SK-N-SH (cell line): ENCODE data around the gene CHD8. TPM values are rescaled to one million over a fixed set of nuclear protein-coding genes. Genes with fewer than 3 reads are reported as not detected.

Experiments
- CTCF ChIA-PET: fragments of 300-600, 350-600 bp; formaldehyde crosslinking; extraction: SDS; loops from one replicate; lab custom pipeline; 2021; lab: Yijun Ruan, JAX
- POLR2A ChIA-PET: fragments of 350-600 bp; sonication (Branson Sonifier 250); formaldehyde crosslinking; extraction: SDS; loops from one replicate; lab custom pipeline; 2020; ENCODE audit warnings: antibody characterized with exemption, inconsistent platforms; lab: Yijun Ruan, JAX
- DNase-seq: peaks from one replicate; pipeline ENCODE4 v3.0.0; 2012
- H2AFZ ChIP-seq: fragments of 200-600 bp; sonication (generic); 2 replicates; pipeline ENCODE4 v1.8.1; 2016; ENCODE audit warnings: antibody characterized with exemption, mild to moderate bottlenecking, low read depth
- H3F3A ChIP-seq: fragments of 200-600 bp; sonication (generic); replicated peaks from 2 replicates; pipeline ENCODE3; 2016; ENCODE audit warnings: antibody characterized with exemption, mild to moderate bottlenecking; ENCODE audit not compliant: insufficient read depth
- H3K27ac ChIP-seq, 2 experiments: fragments of 200-500 bp in 1 of 2; fragments of 200-600 bp in 1 of 2; sonication (Bioruptor generic) in 1 of 2; sonication (generic), shearing (Covaris generic) in 1 of 2; 2 replicates each; pipeline versions ENCODE4 v1.5.1 to v1.6.1; 2014 to 2016; ENCODE audit warnings: low read depth in 2 of 2, inconsistent platforms in 1 of 2, low read length in 1 of 2, mild to moderate bottlenecking in 1 of 2, mixed read lengths in 1 of 2
- H3K27me3 ChIP-seq: fragments of 200-600 bp; sonication (generic), shearing (Covaris generic); 2 replicates; pipeline ENCODE4 v1.6.1; 2016; ENCODE audit warnings: mixed run types; ENCODE audit not compliant: insufficient read depth
- H3K36me3 ChIP-seq, 2 experiments: fragments of 200-500 bp in 1 of 2; fragments of 200-600 bp in 1 of 2; sonication (Bioruptor generic) in 1 of 2; sonication (generic) in 1 of 2; replicated peaks in 1 of 2; 2 replicates each; pipeline versions ENCODE3 to v1.5.1; 2014 to 2016; ENCODE audit warnings: low read length in 1 of 2, mild to moderate bottlenecking in 1 of 2; ENCODE audit not compliant: insufficient read depth in 2 of 2, control insufficient read depth in 1 of 2
- H3K4me1 ChIP-seq, 2 experiments: fragments of 200-500 bp in 1 of 2; fragments of 200-600 bp in 1 of 2; sonication (Bioruptor generic) in 1 of 2; sonication (generic), shearing (Covaris generic) in 1 of 2; 2 replicates each; pipeline versions ENCODE4 v1.5.1 to v1.6.1; 2014 to 2016; ENCODE audit warnings: low read depth in 1 of 2, low read length in 1 of 2, mixed run types in 1 of 2; ENCODE audit not compliant: insufficient read depth in 2 of 2, control insufficient read depth in 1 of 2
- H3K4me2 ChIP-seq: fragments of 200-600 bp; sonication (generic), shearing (Covaris generic); 2 replicates; pipeline ENCODE4 v1.6.1; 2017; ENCODE audit warnings: mixed run types
- H3K4me3 ChIP-seq, 2 experiments: fragments of 200-500 bp in 1 of 2; fragments of 200-600 bp in 1 of 2; sonication (Bioruptor generic) in 1 of 2; sonication (generic), shearing (Covaris generic) in 1 of 2; 2 replicates each; pipeline versions ENCODE4 v1.5.1 to v1.8.1; 2014 to 2016; ENCODE audit warnings: low read depth in 2 of 2, inconsistent platforms in 1 of 2, low read length in 1 of 2, mild to moderate bottlenecking in 1 of 2, mixed read lengths in 1 of 2, moderate library complexity in 1 of 2
- H3K79me2 ChIP-seq: fragments of 200-600 bp; sonication (generic); 2 replicates; pipeline ENCODE4 v1.8.1; 2017; ENCODE audit warnings: mild to moderate bottlenecking; ENCODE audit not compliant: insufficient read depth
- H3K9ac ChIP-seq: fragments of 200-600 bp; sonication (generic); 2 replicates; pipeline ENCODE4 v1.6.1; 2017; ENCODE audit warnings: mixed run types
- H3K9me2 ChIP-seq: fragments of 200-600 bp; sonication (generic); 2 replicates; pipeline ENCODE4 v1.6.1; 2017; ENCODE audit warnings: mixed run types
- H3K9me3 ChIP-seq: fragments of 200-600 bp; sonication (generic); 2 replicates; pipeline ENCODE4 v1.6.1; 2017; ENCODE audit warnings: mixed run types, mild to moderate bottlenecking, moderate library complexity
- H4K20me1 ChIP-seq: fragments of 200-600 bp; sonication (generic); 2 replicates; pipeline ENCODE4 v1.6.1; 2017; ENCODE audit warnings: mild to moderate bottlenecking, mixed run types; ENCODE audit not compliant: insufficient read depth
- EP300 ChIP-seq, 2 experiments: IDR thresholded peaks; 2 replicates each; pipeline versions ENCODE4 v1.4.0 to v1.6.1; 2012; ENCODE audit warnings: borderline replicate concordance in 1 of 2, low read depth in 1 of 2, low read length in 1 of 2
- EZH2phosphoT487 ChIP-seq: fragments of 200-600 bp; sonication (generic); IDR thresholded peaks from 2 replicates; pipeline ENCODE4 v1.6.1; 2017; ENCODE audit warnings: low read depth, mixed run types, mild to moderate bottlenecking, antibody characterized with exemption, moderate library complexity, borderline replicate concordance
- FOSL2 ChIP-seq: IDR thresholded peaks from 2 replicates; pipeline ENCODE4 v1.4.0; 2012; ENCODE audit warnings: low read depth, mild to moderate bottlenecking, moderate library complexity, borderline replicate concordance
- FOXJ3 ChIP-seq: sonication (generic); formaldehyde crosslinking; IDR thresholded peaks from 2 replicates; pipeline ENCODE4 v1.5.1; 2020; ENCODE audit warnings: mild to moderate bottlenecking, missing genetic modification reagents
- FOXM1 ChIP-seq: IDR thresholded peaks from 2 replicates; pipeline ENCODE4 v1.4.0; 2012; ENCODE audit warnings: low read depth, mild to moderate bottlenecking
- GABPA ChIP-seq: IDR thresholded peaks from 2 replicates; pipeline ENCODE4 v1.4.0; 2012; ENCODE audit warnings: low read depth, mild to moderate bottlenecking
- JUND ChIP-seq: IDR thresholded peaks from 2 replicates; pipeline ENCODE4 v1.4.0; 2012
- MEF2A ChIP-seq: IDR thresholded peaks from 2 replicates; pipeline ENCODE4 v1.4.0; 2012; ENCODE audit warnings: low read depth, borderline replicate concordance
- NFIC ChIP-seq: IDR thresholded peaks from 2 replicates; pipeline ENCODE4 v1.4.0; 2012; ENCODE audit warnings: borderline replicate concordance
- NRF1 ChIP-seq: IDR thresholded peaks from 2 replicates; pipeline ENCODE4 v1.6.1; 2012; ENCODE audit warnings: low read depth, mild to moderate bottlenecking, low read length
- RCOR1 ChIP-seq: fragments of 150-350 bp; IDR thresholded peaks from 2 replicates; pipeline ENCODE4 v1.6.1; 2017; ENCODE audit warnings: antibody characterized with exemption, low read length
- RXRA ChIP-seq: IDR thresholded peaks from 2 replicates; pipeline ENCODE4 v1.4.0; 2012; ENCODE audit warnings: low read depth, mild to moderate bottlenecking, borderline replicate concordance
- TAF1 ChIP-seq: IDR thresholded peaks from 2 replicates; pipeline ENCODE4 v1.6.1; 2012; ENCODE audit warnings: low read depth, mild to moderate bottlenecking, low read length, moderate library complexity, borderline replicate concordance
- TEAD4 ChIP-seq: IDR thresholded peaks from 2 replicates; pipeline ENCODE4 v1.4.0; 2012; ENCODE audit warnings: mild to moderate bottlenecking, borderline replicate concordance; ENCODE audit not compliant: insufficient read depth
- YY1 ChIP-seq: IDR thresholded peaks from 2 replicates; pipeline ENCODE4 v1.4.0; 2012; ENCODE audit warnings: low read depth, mild to moderate bottlenecking
- WGBS: methylation state at CpG from one replicate; pipeline ENCODE4 v1.1.6; 2017; ENCODE audit warnings: low lambda C conversion rate; 5-methylcytosine and 5-hydroxymethylcytosine counted together
- polyA plus RNA-seq, 3 experiments: library from polyadenylated mRNA; depleted of rRNA; stranded (reverse); fragments of >200 nt; gene quantifications; 2 replicates each; pipeline ENCODE4 v1.2.3, GENCODE V29; 2012
- TF ChIP-seq, protein P1 (sequence below): IDR thresholded peaks from 2 replicates; pipeline ENCODE4 v1.6.1; 2012; ENCODE audit warnings: mild to moderate bottlenecking, low read depth, low read length, moderate library complexity
- TF ChIP-seq, protein P2 (sequence below): IDR thresholded peaks from 2 replicates; pipeline ENCODE4 v1.4.0; 2012; ENCODE audit warnings: low read depth, borderline replicate concordance

CHD8 gene
- polyA plus RNA-seq, 1 of the 3 experiments (the other 2 are of a cell fraction) = 25.3 TPM

DNA sequence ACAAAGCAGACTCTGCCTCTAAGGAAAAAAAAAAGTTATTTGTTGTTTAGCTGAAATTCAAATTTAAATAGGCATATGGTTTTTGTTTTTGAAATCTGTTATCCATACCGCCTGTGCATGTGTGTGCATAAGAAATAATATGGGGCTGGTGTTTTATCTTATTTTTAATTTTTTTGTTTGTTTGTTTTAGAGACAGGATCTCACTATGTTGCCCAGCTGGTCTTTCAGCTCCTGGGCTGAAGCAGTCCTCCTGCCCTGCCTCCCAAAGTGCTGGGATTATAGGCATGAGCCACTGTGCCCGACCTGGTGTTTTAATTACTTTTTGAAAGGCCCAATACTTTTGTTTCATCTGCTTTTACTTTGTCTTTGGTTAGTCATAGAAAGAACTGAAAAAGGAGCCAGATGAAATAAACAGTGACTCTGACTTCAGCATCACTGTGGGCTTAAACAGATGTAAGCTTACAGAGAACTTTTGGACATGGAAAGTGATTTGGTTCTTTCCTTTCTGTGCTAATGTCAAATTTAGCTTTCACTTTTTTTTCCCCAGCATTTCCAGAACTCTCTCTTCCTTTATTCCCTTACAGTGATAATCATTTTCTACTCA lies 109.3 kb downstream of the CHD8 start:
- ChIA-PET POLR2A (no interaction called here), CTCF (interaction anchor here (0.8 to 1.4 kb wide), 3 partner anchors 9 to 18 kb away, joined by 3 to 4 read pairs (median 3); no protein-coding TSS in a partner anchor)
- TF ChIP-seq, protein P1, sequence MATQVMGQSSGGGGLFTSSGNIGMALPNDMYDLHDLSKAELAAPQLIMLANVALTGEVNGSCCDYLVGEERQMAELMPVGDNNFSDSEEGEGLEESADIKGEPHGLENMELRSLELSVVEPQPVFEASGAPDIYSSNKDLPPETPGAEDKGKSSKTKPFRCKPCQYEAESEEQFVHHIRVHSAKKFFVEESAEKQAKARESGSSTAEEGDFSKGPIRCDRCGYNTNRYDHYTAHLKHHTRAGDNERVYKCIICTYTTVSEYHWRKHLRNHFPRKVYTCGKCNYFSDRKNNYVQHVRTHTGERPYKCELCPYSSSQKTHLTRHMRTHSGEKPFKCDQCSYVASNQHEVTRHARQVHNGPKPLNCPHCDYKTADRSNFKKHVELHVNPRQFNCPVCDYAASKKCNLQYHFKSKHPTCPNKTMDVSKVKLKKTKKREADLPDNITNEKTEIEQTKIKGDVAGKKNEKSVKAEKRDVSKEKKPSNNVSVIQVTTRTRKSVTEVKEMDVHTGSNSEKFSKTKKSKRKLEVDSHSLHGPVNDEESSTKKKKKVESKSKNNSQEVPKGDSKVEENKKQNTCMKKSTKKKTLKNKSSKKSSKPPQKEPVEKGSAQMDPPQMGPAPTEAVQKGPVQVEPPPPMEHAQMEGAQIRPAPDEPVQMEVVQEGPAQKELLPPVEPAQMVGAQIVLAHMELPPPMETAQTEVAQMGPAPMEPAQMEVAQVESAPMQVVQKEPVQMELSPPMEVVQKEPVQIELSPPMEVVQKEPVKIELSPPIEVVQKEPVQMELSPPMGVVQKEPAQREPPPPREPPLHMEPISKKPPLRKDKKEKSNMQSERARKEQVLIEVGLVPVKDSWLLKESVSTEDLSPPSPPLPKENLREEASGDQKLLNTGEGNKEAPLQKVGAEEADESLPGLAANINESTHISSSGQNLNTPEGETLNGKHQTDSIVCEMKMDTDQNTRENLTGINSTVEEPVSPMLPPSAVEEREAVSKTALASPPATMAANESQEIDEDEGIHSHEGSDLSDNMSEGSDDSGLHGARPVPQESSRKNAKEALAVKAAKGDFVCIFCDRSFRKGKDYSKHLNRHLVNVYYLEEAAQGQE = no peak
- TF ChIP-seq FOSL2 = no peak
- no peak for TF ChIP-seq FOXM1
- TF ChIP-seq TAF1 = no peak
- no peak for TF ChIP-seq EP300 (IDR thresholded peaks at IDR 0.05; ENCODE audit: borderline replicate concordance in 1 of 2, low read depth in 1 of 2, low read length in 1 of 2)
- TF ChIP-seq GABPA = no peak
- TF ChIP-seq NFIC = no peak
- TF ChIP-seq YY1 = no peak
- no peak for TF ChIP-seq JUND
- TF ChIP-seq RXRA = no peak
- TF ChIP-seq RCOR1 = no peak
- no peak for TF ChIP-seq TEAD4
- TF ChIP-seq NRF1 = no peak
- TF ChIP-seq EZH2phosphoT487 = no peak
- TF ChIP-seq, protein P2, sequence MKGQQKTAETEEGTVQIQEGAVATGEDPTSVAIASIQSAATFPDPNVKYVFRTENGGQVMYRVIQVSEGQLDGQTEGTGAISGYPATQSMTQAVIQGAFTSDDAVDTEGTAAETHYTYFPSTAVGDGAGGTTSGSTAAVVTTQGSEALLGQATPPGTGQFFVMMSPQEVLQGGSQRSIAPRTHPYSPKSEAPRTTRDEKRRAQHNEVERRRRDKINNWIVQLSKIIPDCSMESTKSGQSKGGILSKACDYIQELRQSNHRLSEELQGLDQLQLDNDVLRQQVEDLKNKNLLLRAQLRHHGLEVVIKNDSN = no peak
- TF ChIP-seq FOXJ3 (CRISPR knock-in tag) = no peak
- TF ChIP-seq MEF2A = no peak
- Histone ChIP-seq H3K79me2 (no peaks in the 10 kb centered on the region), H3K27ac (no peak overlapping the region), H3K27me3 (no peaks in the 10 kb centered on the region), H3K9me2 (no peaks in the 10 kb centered on the region), H3K36me3 (peaks cover 9 to 13% of the 10 kb centered on the region in 2 experiments), H3K9ac (no peak overlapping the region), H3K4me3 (no peak overlapping the region), H3K9me3 (no peaks in the 10 kb centered on the region), H2AFZ (0 out of 2 replicates have a peak overlapping the region, but pooled peaks have one; percentile 43), H3K4me2 (peak overlapping the region; percentile 29; the same call in 1 of the 2 replicates), H4K20me1 (no peaks in the 10 kb centered on the region), H3F3A (peaks cover 11% of the 10 kb centered on the region), H3K4me1 (no peaks in the 10 kb centered on the region)
- WGBS = 53% methylated on average over 2 of the region's 2 CpGs
- DNase-seq = no peak
